HepG2 (cell line): ENCODE data around the gene GPER1. TPM values are rescaled to one million over a fixed set of nuclear protein-coding genes. Genes with fewer than 3 reads are reported as not detected.

ENCODE experiments used
- ATAC-seq: fragments of 200-7000 bp; cut with Tn5 transposase; 3 replicates; pipeline ENCODE4 v1.9.1; 2020; ENCODE audit warnings: mild to moderate bottlenecking, moderate library complexity
- BruUV-seq: library from RNA; stranded (reverse); fragments of 400-500 nt; replicated peaks from 2 replicates; lab custom pipeline; 2021; lab: Mats Ljungman, UMichigan
- CTCF ChIA-PET: fragments of 300-600 bp; formaldehyde crosslinking; extraction: SDS; loops from one replicate; lab custom pipeline; 2021; ENCODE audit warnings: low total read pairs, inconsistent platforms, low intra/inter-chr PET ratio; lab: Yijun Ruan, JAX
- POLR2A ChIA-PET: fragments of 350-600 bp; sonication (Branson Sonifier 250); formaldehyde crosslinking; loops from one replicate; lab custom pipeline; 2020; ENCODE audit warnings: antibody characterized with exemption, inconsistent platforms; lab: Yijun Ruan, JAX
- DNase-seq: peaks from one replicate; pipeline ENCODE4 v3.0.0-alpha.2; 2015; ENCODE audit warnings: low spot score
- FAIRE-seq: peaks from 3 replicates; lab custom pipeline; 2011; peaks lifted over from hg19 to GRCh38; lab: Jason Lieb, UNC
- H2AFZ ChIP-seq: one replicate; pipeline ENCODE4 v1.6.1; 2011; ENCODE audit warnings: low read length, inconsistent platforms
- H3K27ac ChIP-seq: fragments of 300-600 bp; 3 replicates; pipeline ENCODE4 v1.8.0; 2011; ENCODE audit warnings: mixed run types, mild to moderate bottlenecking, mixed read lengths, low read length, inconsistent platforms; ENCODE audit not compliant: insufficient read depth; ENCODE audit errors: extremely low read length
- H3K27me3 ChIP-seq, 2 experiments: fragments of 200-600 bp in 1 of 2; 2 replicates in 1 of 2; 3 replicates in 1 of 2; pipeline versions ENCODE4 v1.6.0 to v1.8.0; 2011; ENCODE audit warnings: low read length in 2 of 2, mild to moderate bottlenecking in 2 of 2, moderate library complexity in 2 of 2, inconsistent platforms in 1 of 2; ENCODE audit not compliant: insufficient read depth in 2 of 2, control insufficient read depth in 1 of 2
- H3K36me3 ChIP-seq, 2 experiments: fragments of 200-600 bp in 1 of 2; replicated peaks in 1 of 2; 2 replicates in 1 of 2; 3 replicates in 1 of 2; pipeline versions ENCODE4 v1.5.1 to v1.8.0; 2011; ENCODE audit warnings: low read length in 2 of 2, inconsistent platforms in 1 of 2; ENCODE audit not compliant: insufficient read depth in 2 of 2, control insufficient read depth in 1 of 2
- H3K4me1 ChIP-seq: 2 replicates; pipeline ENCODE4 v1.5.1; 2012; ENCODE audit warnings: low read length, inconsistent platforms; ENCODE audit not compliant: insufficient read depth
- H3K4me2 ChIP-seq: 2 replicates; pipeline ENCODE4 v1.6.0; 2011; ENCODE audit warnings: low read depth, low read length, inconsistent platforms
- H3K4me3 ChIP-seq, 3 experiments: fragments of 200-600 bp in 1 of 3; sonication (generic), shearing (Covaris generic) in 1 of 3; replicated peaks in 1 of 3; 2 replicates each; pipeline ENCODE4 v1.5.1; 2011 to 2016; ENCODE audit warnings: low read length in 3 of 3, inconsistent platforms in 2 of 3, low read depth in 2 of 3, mild to moderate bottlenecking in 2 of 3, control low read depth in 1 of 3, mixed read lengths in 1 of 3; ENCODE audit not compliant: insufficient read depth in 1 of 3
- H3K79me2 ChIP-seq: one replicate; pipeline ENCODE4 v1.6.1; 2011; ENCODE audit warnings: low read length, inconsistent platforms; ENCODE audit not compliant: insufficient read depth
- H3K9ac ChIP-seq: 2 replicates; pipeline ENCODE4 v1.6.0; 2011; ENCODE audit warnings: mild to moderate bottlenecking, low read depth, low read length, inconsistent platforms; ENCODE audit not compliant: insufficient read depth
- H3K9me3 ChIP-seq: 2 replicates; pipeline ENCODE4 v1.5.1; 2012; ENCODE audit warnings: mild to moderate bottlenecking, low read length
- H4K20me1 ChIP-seq: 2 replicates; pipeline ENCODE4 v1.6.0; 2011; ENCODE audit warnings: inconsistent platforms, mild to moderate bottlenecking, low read length, moderate library complexity; ENCODE audit not compliant: insufficient read depth
- AGO2 ChIP-seq: fragments of 200-400 bp; formaldehyde crosslinking; optimal IDR thresholded peaks from 2 replicates; pipeline ENCODE3; 2017; ENCODE audit warnings: mild to moderate bottlenecking, low read depth, low read length, moderate library complexity
- FOXA1 ChIP-seq, 2 experiments: fragments of 450-650 bp in 1 of 2; sonication (generic) in 1 of 2; formaldehyde crosslinking in 1 of 2; IDR thresholded peaks; 2 replicates each; pipeline versions ENCODE4 v1.4.0 to v1.6.1; 2016 to 2020; ENCODE audit warnings: missing genetic modification reagents in 1 of 2
- FOXC1 ChIP-seq: sonication (generic); formaldehyde crosslinking; IDR thresholded peaks from 2 replicates; pipeline ENCODE4 v1.8.0; 2022; ENCODE audit warnings: mild to moderate bottlenecking, missing genetic modification reagents, borderline replicate concordance
- ZMYM3 ChIP-seq: sonication (generic); formaldehyde crosslinking; IDR thresholded peaks from 2 replicates; pipeline ENCODE4 v1.5.1; 2020; ENCODE audit warnings: mild to moderate bottlenecking, missing genetic modification reagents
- WGBS: methylation state at CpG from one replicate; pipeline ENCODE4 v1.1.6; 2017; ENCODE audit warnings: low lambda C conversion rate; 5-methylcytosine and 5-hydroxymethylcytosine counted together
- in situ Hi-C: cut with HindIII; loops from 2 replicates; pipeline ENCODE4 v1.10.0; 2017; ENCODE audit warnings: low pct_unique_long_range_greater_than_20kb; ENCODE audit not compliant: extremely low pct_ligation_motif_present
- intact Hi-C: fragments of 100-400 bp; cut with micrococcal nuclease; formaldehyde crosslinking; loops from one replicate; pipeline ENCODE4 v1.10.0; 2022; ENCODE audit not compliant: unreplicated experiment
- polyA plus RNA-seq, 8 experiments: library from polyadenylated mRNA; depleted of rRNA in 3 of 8; stranded (reverse) in 7 of 8; unstranded in 1 of 8; fragments of >200 nt; fragmentation: Illumina TruSeq in 4 of 8; extraction: Trizol in 4 of 8; gene quantifications; 2 replicates each; pipeline versions ENCODE4 v1.2.1 to v1.2.3, GENCODE V29; 2011 to 2016; ENCODE audit warnings: low read depth in 4 of 8, missing spikeins in 1 of 8, mixed read lengths in 1 of 8; ENCODE audit not compliant: insufficient read depth in 1 of 8
- total RNA-seq, 5 experiments: library from RNA; depleted of rRNA; stranded (reverse); fragments of >200 nt; fragmentation: Illumina TruSeq; extraction: Trizol; gene quantifications; 2 replicates each; pipeline ENCODE4 v1.2.3, GENCODE V29; 2016; ENCODE audit warnings: low read depth in 1 of 5
- TF ChIP-seq, protein P1 (sequence below): sonication (generic); formaldehyde crosslinking; IDR thresholded peaks from 2 replicates; pipeline ENCODE4 v1.4.0; 2020; ENCODE audit warnings: missing genetic modification reagents, mild to moderate bottlenecking, borderline replicate concordance
- TF ChIP-seq, protein P2 (sequence below): sonication (generic); formaldehyde crosslinking; IDR thresholded peaks from 2 replicates; pipeline ENCODE4 v1.8.0; 2022; ENCODE audit warnings: missing genetic modification reagents, low read depth, mild to moderate bottlenecking, borderline replicate concordance

Gene GPER1
- total and polyA plus RNA-seq, 2 of the 13 experiments (the other 11 are each of a cell fraction or from before 2014, with no cell fraction given): 12.7 to 19.7 TPM

DNA sequence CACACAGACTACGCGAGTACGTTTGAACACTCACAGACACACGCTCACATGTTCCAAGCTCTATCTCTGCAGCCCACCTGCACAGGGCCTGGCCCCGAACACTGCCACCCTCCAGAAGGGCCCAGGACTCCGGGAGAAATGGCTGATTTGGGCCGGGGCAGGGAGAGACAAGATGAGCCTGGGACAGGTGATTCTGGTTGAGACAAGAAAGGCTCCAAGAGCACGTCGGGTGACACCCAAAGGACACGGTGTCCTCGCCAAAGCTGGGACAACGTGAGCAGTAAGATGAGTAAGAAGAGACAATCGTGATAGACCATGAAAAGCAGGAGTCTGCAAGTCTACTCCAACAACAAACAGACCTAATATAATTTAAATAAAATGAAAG lies 9.2 kb downstream of the GPER1 start (continued):
- TF ChIP-seq, protein P1, sequence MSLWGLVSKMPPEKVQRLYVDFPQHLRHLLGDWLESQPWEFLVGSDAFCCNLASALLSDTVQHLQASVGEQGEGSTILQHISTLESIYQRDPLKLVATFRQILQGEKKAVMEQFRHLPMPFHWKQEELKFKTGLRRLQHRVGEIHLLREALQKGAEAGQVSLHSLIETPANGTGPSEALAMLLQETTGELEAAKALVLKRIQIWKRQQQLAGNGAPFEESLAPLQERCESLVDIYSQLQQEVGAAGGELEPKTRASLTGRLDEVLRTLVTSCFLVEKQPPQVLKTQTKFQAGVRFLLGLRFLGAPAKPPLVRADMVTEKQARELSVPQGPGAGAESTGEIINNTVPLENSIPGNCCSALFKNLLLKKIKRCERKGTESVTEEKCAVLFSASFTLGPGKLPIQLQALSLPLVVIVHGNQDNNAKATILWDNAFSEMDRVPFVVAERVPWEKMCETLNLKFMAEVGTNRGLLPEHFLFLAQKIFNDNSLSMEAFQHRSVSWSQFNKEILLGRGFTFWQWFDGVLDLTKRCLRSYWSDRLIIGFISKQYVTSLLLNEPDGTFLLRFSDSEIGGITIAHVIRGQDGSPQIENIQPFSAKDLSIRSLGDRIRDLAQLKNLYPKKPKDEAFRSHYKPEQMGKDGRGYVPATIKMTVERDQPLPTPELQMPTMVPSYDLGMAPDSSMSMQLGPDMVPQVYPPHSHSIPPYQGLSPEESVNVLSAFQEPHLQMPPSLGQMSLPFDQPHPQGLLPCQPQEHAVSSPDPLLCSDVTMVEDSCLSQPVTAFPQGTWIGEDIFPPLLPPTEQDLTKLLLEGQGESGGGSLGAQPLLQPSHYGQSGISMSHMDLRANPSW (CRISPR knock-in tag): no peak
- TF ChIP-seq FOXC1 (CRISPR knock-in tag) (no peak), FOXA1 (IDR thresholded peaks at IDR 0.05) (no peak), FOXA1 (CRISPR knock-in tag; IDR thresholded peaks at IDR 0.05) (no peak)
- TF ChIP-seq, all 625 proteins: peak for 0

DNA sequence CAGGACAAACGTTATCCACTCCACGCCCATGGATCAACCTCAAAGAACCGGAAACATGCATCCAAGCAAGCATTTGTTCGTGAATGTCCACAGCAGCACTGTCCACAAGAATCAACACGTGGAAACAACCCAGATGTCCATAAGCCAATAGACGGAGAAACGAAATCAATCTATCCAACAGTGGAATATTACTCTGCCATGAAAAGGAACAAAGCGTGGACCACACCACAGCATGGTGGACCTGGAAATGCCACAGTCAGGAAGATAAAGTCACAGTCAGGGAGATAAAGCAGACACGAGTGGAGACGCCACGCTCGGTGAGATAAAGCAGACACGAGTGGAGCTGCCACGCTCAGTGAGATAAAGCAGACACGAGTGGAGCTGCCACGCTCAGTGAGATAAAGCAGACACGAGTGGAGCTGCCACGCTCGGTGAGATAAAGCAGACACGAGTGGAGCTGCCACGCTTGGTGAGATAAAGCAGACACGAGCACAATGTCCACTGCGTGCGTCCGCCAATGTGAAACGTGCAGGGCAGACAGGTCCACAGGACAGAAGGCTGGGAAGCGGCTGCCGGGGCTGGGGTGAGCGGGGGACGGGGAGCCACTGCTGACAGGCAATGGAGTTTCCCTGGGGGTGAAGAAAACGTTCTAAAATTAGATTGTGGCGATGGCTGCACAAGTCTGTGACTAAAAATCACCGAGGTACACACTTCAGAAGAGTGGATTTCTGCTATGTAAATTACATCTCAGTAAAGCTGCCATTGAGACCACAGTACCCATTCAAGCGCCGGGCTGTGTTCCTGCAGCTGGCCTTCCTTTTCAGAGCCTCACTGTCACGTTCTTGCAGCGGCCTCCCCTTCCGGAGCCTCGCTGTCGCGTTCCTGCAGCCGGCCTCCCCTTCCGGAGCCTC lies 10.6 kb downstream of the GPER1 start:
- CTCF ChIA-PET: no interaction called here
- Histone ChIP-seq H3K27ac (no peak overlapping the region), H3K27me3 (no peaks in the 10 kb centered on the region), H3K4me2 (no peak overlapping the region), H2AFZ (no peak overlapping the region), H3K79me2 (peaks cover 41% of the 10 kb centered on the region), H4K20me1 (no peaks in the 10 kb centered on the region), H3K9me3 (no peaks in the 10 kb centered on the region), H3K36me3 (peaks cover 10 to 25% of the 10 kb centered on the region in 2 experiments; a peak in 4 of 5 replicates), H3K4me1 (peaks cover 55% of the 10 kb centered on the region), H3K4me3 (no peak overlapping the region), H3K9ac (no peak overlapping the region)
- intact Hi-C loops (no loop called here), in situ Hi-C loops (no loop called here)
- FAIRE-seq (no peak), ATAC-seq (no peak), DNase-seq (no peak)
- POLR2A ChIA-PET: no interaction called here
- BruUV-seq: no TSS peak
- 96% methylated on average over 43 of the region's 43 CpGs for WGBS
- TF ChIP-seq, protein P2, sequence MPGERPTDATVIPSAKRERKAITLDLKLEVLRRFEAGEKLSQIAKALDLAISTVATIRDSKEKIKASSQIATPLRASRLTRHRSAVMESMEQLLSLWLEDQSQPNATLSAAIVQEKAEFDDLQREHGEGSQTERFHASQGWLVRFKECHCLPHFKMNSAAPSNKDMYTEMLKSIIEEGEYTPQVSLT (CRISPR knock-in tag): no peak
- TF ChIP-seq AGO2 (no peak), ZMYM3 (peak; percentile 69)
